Sigmoid colon (tissue), 4 donors: Measurements from ENCODE around the gene TXNDC16.

Source experiments
- EP300 ChIP-seq, 4 donors: sonication (generic); formaldehyde crosslinking; IDR thresholded peaks; one replicate each; pipeline ENCODE4 v1.6.1; 2017; ENCODE audit warnings: antibody characterized with exemption in 4 of 4
- POLR2A ChIP-seq, 2 donors: fragments of 450-650 bp; IDR thresholded peaks; one replicate each; pipeline ENCODE4 v1.6.1; 2016; ENCODE audit warnings: antibody characterized with exemption in 2 of 2, mild to moderate bottlenecking in 2 of 2, moderate library complexity in 2 of 2
- POLR2AphosphoS5 ChIP-seq, 4 donors: sonication (generic); formaldehyde crosslinking; IDR thresholded peaks; one replicate each; pipeline ENCODE4 v1.6.1; 2017; ENCODE audit warnings: antibody characterized with exemption in 4 of 4
- TF ChIP-seq, protein P1 (sequence below), 4 experiments: fragments of 450-650 bp in 3 of 4; fragments of 200-600 bp in 1 of 4; IDR thresholded peaks; one replicate each; pipeline ENCODE4 v1.5.1; 2016 to 2019; ENCODE audit warnings: antibody characterized with exemption in 4 of 4, mild to moderate bottlenecking in 3 of 4, moderate library complexity in 2 of 4

DNA sequence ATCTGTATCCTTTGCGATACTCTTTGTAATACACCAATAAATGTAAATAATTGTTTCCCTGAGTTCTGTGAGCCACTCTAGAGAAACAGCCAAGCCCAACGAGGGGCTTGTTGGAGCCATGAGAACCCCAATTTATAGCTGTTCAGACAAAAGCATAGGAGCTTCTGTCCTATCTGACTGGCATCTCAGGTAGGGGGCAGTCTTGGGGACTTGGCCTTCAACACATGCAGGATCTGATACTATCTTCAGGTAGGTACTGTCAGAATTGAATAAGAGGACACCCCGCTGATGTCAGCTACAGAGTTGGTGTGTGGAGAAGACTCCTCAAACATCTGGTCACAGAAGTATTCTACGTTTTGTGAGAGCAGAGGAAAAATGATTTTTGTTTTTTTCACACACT is 25.3 kb downstream of the TXNDC16 start:
- TF ChIP-seq POLR2A (IDR thresholded peaks at IDR 0.05): no peak
- TF ChIP-seq, protein P1, sequence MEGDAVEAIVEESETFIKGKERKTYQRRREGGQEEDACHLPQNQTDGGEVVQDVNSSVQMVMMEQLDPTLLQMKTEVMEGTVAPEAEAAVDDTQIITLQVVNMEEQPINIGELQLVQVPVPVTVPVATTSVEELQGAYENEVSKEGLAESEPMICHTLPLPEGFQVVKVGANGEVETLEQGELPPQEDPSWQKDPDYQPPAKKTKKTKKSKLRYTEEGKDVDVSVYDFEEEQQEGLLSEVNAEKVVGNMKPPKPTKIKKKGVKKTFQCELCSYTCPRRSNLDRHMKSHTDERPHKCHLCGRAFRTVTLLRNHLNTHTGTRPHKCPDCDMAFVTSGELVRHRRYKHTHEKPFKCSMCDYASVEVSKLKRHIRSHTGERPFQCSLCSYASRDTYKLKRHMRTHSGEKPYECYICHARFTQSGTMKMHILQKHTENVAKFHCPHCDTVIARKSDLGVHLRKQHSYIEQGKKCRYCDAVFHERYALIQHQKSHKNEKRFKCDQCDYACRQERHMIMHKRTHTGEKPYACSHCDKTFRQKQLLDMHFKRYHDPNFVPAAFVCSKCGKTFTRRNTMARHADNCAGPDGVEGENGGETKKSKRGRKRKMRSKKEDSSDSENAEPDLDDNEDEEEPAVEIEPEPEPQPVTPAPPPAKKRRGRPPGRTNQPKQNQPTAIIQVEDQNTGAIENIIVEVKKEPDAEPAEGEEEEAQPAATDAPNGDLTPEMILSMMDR (IDR thresholded peaks at IDR 0.05): no peak
- TF ChIP-seq POLR2AphosphoS5 (IDR thresholded peaks at IDR 0.05): no peak
- TF ChIP-seq EP300 (IDR thresholded peaks at IDR 0.05): no peak
